GM21381 (cell line): ENCODE measurements around the gene TMC4.

Experiments
- ATAC-seq: cut with Tn5 transposase; IDR thresholded peaks from one replicate; pipeline ENCODE4 v1.9.1; 2021; ENCODE audit warnings: mild to moderate bottlenecking, moderate library complexity; ENCODE audit not compliant: unreplicated experiment

TMC4 gene

DNA sequence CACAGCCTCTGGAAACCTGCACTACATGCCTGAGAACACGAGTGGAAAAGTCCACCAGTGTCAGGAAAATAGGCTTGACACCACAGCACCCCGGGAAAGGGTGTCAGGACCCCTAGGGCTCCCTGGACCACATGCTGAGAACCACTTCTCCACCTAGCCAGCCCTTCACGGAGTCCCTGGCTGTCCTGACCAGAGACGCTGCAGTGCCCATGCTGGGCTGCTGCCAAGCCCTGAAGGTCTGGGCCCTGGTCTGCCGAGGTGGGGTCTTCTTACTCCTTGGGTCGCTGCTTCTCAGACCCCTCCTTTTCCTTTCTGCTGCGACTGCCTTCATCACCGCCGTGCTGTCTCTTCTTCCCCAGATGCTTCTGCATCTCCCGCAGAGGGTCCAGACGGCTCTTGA, 16.5 kb downstream of the TMC4 start:
- no peak for ATAC-seq

DNA sequence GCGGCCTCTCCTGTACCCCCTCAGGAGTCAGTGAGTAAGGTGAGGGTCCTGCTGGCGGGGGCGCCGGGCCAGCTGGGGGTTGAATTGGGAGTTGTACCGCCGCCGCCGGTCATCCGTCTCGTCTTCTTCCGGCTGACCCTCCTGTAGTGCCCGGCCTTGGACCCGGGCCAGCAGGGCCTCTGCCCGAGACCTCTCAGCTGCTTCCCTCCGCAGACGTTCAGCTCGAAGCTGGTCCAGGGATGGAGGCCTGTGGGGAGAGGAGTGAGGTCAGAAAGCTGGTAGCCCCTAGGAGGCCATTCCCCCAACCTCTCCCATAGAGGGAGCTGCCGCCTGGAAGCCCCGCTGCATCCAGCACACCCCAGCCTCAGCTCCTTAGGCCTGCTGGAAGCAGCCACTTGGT, 17.3 kb downstream of the TMC4 start:
- no peak for ATAC-seq

DNA sequence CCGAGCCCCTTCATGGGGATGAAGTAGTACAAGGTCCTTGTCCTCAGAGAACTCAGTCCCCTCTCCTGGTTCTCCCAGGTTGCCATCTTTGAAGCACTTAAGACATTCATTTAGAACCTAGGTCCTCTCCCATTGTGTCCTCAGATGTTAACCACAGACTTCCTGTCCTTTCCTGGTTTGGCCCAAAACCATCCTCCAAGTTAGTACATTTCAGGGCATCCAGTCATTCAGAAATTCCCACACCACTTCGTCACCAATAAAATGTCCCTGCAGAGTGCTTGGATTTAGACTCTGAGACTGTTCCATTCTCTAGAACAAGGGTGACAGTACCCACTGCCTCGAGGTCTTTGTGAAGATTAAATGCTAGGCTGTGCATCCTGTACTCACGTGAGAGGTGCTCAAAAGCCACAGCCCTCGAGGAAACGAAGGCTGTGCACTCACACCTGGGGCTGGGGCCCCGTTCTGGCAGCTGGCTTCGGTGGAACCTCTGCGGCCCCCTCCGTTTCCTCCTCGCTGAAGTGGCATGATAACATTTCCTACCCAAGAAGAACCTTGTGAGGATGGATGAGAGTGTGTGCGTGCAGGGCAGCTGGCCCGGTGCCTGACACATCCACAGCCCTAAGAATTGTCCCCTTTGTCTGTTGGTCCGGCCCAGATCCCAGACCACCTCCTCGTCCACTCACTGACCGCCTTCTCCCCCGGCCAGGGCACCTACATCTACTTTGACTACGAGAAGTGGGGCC, 18.2 kb downstream of the TMC4 start:
- no peak for ATAC-seq

DNA sequence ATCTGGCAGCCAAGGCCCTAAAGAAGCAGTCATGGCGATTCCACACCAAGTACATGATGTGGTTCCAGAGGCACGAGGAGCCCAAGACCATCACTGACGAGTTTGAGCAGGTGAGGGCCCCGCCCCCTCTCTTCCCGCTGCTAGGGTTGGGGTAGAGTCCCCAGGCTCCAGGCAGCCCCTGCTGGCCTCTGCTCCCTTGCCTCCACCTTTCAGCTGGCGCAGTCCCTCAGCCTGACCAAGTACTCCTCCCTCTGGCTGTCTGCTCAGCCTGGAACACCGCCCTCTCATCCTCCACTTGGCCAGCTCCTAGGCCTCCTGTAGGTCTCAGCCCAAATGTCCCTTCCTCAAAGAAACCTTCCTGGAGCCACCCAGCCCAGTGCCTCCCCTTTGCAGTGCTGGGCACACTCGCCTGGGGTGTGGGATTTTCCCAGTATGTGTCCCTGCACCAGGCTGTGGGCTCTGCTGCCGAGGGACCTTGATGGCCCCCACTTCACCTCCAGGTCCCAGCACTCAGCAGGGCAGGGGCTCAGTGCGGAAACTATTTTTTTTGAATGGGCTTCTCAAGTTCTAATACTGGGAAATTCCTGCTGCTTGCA, 19.1 kb downstream of the TMC4 start:
- no peak for ATAC-seq

DNA sequence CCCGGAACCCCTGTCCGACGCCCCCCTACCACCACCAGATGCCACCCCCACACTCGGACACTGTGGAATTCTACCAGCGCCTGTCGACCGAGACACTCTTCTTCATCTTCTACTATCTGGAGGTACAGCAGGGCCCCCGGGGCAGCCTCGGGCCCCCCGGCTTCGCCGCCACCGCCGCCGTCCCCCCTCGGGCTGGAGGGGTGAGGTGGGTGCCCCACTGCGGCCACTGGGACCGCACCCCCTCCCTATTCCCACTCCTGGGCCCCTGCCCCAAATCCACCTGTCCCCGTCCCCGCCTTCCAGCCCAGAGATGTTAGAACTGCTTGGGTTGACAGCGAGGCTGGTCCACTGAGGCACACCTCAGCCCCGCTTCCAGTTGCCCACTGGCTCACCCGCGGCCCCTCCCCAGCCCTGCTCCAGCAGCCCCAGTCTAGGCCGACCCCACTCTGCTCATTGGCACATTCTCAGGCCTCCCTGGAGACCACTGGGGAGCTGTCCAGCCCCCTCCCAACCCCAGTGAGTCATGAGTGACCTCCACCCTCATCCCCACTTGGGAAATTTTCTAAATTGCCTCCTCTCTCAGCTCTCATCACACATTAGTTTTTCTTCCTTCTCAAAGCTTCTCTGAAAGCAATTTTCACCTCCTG, 20.0 kb downstream of the TMC4 start:
- no peak for ATAC-seq

DNA sequence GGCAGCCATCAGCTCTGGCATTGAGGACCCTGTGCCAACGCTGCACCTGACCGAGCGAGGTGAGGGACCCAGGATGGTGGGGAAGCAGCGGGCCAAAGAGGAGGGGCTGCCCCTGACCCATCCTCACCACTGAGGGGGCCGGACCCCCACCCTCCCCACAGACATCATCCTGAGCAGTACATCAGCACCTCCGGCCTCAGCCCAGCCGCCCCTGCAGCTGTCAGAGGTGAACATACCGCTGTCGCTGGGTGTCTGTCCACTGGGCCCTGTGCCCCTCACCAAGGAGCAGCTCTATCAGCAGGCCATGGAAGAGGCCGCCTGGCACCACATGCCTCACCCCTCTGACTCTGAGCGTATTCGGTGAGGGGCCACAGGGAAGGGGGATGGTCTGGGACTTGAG, 20.7 kb downstream of the TMC4 start:
- ATAC-seq: no peak

DNA sequence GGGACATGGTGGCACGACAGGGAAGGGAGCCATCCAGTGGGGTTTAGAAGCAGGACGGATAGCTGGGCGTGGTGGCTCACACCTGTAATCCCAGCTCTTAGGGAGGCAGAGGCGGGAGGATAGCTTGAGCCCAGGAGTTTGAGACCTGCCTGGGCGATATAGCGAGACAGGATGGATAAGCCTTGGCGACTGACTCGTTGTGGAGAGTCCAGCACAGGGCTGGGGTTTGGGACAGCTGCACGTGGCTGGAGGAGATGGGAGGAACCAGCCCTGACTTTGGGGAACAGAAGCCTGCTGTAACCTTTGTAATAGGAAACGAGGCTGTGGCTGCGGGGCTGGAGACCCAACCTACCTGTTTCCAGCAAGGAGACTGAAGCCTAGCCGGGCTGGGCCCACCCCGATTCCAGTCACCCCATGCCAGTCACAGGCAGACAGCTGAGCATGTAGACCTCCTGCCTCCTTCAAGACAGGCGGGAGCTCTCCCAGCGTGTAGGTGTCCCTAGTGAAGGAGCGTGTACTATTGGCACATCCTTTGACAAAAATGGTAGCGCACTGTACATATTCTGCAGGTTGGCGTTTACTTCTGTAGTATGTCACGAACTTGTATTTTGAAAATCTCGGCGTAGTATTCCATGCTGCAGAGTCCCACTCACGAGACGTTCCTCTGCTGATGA, 21.5 kb downstream of the TMC4 start:
- ATAC-seq: no peak

DNA sequence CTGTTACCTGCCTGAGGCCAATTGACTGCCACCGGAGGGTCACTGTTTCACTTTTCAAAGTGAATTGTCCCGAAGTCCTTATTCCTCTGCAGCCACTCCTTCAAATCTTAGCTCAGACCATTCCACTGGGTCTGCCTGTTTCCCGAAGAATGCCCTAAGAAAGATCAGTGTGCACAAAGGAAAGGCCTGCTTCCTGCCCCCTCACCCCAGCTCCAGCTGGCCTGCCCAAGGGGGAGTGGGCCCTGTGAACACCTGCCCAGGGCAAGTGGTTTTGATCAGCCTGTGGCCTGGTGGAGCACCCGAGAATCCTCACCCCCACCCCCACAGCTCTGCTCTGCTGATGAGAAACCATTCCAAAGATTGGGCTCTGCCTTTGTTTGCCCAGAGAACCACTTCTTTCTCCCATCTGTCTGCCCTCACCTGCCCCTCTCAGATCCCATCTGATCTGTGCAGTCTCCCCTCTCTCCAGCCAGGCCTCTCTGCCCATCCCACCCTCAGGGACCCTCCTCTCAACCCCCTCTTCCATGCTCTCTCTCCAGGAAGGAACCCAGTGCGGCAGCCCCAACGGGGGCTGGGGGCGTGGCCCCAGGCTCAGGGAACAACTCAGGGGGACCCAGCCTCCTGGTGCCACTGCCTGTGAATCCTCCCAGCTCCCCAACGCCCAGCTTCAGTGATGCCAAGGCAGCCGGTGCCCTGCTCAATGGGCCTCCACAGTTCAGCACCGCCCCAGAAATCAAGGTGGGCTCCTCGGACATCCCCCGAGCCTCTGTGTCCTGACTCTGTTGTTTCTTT, 23.7 kb downstream of the TMC4 start:
- no peak for ATAC-seq

DNA sequence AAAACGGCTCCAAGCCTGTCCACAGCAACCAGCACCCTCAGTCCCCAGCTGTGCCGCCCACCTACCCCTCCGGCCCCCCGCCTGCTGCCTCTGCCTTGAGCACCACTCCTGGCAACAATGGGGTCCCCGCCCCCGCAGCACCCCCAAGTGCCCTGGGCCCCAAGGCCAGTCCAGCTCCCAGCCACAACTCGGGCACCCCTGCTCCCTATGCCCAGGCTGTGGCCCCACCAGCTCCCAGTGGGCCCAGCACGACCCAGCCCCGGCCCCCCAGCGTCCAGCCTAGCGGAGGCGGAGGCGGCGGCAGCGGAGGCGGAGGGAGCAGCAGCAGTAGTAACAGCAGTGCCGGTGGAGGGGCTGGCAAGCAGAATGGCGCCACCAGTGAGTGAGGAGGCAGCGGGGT, 24.8 kb downstream of the TMC4 start:
- ATAC-seq: no peak

DNA sequence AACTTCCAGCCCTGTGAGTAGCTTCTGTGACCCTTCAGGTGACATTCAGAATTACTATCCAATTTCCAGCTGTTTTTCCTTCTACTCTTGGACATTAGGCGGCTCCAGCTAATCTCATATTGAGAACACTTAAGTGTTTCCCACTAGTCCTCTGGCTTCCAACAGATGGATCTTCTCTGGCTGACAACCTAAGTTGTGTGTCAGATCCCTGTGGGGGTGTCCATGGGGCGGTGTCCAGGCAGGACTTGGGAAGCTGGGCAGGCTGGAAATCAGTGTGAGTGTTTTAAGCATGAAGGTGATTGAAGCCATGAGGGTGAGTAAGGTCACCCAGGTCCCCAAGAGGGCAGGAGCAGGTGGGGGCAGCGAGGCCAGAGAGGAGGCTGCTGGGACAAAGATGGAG, 25.3 kb downstream of the TMC4 start:
- ATAC-seq: no peak

DNA sequence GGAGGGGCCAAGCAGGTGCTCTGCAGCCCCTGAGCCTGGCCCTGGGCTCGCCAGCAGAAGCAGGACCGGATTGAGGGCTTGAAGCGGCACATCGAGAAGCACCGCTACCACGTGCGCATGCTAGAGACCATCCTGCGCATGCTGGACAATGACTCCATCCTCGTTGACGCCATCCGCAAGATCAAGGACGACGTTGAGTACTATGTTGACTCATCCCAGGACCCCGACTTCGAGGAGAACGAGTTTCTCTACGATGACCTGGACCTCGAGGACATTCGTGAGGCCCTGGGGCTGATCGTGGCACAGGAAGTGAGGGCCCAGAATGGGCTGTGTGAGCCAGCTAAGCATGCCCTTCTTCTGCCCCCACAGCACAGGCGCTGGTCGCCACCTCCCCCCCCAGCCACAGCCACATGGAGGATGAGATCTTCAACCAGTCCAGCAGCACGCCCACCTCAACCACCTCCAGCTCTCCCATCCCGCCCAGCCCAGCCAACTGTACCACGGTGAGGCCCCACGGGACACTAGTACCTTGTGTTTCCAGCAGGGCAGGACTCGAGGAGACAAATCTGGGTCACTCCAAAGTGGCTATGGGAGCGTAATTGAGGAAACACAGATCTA, 27.3 kb downstream of the TMC4 start:
- no peak for ATAC-seq

DNA sequence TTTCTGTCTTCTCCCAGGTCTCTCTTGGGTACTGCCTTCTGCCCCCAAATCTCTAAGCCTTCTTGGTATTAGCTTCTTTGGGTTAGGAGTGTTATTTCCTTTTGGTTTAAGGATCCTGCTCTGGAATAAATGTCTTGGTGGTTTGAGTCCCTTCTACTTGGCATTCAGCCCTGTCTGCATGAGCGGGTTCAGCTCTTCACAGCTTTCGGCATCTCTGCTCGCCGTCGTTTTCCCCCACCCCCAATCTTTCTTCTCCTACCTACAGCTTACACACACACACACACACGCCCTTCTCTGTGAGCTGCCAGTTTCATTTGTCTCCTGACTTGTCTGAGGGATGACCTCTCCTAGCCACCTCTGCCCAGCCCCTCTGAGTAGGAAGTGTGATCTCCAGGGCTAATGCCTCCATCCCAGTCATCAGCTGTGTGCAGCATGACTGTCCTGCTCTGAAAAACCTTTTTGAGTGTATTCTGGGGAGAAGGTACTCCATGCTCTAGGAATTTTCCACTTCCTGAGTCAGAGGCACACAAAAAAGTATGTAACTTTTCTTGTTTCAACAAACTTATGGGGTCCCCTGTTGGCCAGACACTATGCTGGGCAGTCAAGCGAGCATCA, 30.7 kb downstream of the TMC4 start:
- no peak for ATAC-seq

DNA sequence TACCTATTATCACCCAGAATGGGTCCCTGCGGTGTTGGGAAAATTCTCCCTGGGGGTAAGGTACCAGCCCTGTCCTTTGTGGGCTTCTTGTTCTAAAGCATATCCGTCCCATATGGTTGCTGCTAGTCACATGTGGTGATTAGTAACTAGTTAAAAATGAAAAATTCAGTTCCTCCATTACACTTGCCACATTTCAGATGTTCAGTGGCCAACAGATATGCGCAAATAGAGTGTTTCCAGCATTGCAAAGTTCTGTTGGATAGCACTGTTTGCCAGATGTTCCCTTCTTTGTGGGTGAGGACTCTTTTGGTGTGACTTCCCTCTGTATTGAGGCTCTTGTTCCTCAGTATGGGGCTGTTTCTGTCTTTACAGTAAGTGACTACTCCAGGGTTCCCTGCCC, 31.6 kb downstream of the TMC4 start:
- ATAC-seq: no peak

DNA sequence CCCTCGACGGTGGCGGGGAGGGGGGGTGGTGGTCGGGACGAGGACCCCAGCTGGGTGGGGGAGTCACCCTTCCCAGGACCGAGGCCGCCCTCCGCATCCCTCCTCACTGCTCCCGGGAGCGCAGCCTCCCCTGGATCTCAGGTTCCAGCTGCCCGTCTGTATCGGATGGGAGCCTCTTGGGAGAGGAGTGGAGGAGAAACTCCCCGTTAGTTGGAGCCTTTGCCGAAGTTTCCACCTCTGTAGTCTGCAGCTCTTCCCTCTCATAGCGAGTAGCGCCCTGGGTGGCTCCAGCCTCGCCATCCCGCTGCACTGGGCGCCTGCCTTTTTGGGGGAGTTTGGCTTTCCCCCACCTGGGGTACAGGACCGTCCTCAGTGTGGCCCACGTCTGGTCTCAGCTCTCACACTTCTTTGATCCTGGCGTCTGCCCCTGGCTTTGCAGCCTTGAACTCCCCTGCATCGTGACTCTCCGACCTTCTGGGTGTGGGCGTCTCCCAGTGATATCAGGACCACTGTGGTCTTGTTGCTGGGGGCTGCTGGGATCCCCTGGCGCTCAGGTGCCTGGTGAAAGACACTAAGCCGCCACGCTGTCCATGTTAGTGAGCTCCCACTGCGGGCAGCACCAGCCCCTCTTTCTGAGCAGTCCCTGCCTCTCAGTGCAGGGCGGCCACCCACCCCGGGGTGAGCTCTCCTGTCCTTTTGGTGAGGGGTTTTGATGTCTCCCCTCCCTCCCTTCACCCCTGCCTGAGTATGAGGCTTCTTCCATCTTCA, 34.3 kb downstream of the TMC4 start:
- ATAC-seq: no peak

DNA sequence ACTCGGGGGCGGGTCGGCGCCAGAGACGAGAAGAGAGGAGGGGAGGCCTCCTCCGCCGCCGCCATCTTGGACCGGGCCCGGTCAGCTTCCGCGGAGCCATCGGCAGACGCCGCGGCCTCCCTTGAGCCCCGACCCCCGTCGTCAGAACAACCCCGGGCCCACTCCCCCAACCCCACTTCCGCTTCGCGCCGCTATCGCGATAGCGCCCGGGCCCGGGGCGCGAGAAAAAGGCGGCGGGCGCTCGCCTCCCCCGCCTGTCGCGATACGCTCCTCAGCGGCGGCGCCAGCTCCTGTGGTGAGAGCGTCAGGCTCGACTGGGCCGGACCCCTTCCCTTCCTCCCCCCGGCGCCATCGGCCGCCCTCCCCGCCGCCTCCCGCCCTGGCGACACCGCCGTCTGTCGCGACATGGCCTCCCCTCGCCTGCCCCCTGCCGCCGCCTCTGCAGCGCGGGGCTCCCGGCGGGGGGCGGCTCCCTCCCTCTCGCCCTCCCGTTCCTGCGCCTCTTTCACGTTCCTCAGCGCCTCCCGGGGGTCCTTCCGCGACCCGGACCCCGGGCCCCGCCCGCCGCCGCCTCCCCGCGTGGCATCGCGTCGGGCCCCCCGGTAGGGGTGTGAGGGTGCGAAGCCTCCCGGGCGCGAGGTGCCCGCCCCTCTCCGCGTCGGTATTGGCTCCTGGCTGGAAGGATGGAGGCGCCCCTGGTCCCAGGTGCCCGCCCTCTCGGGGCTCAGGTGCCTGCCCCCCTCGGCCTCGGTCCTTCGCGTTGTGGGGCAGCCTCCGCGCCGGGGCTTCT, 35.1 kb downstream of the TMC4 start, which contains the start of gene CNOT3:
CNOT3 (plus strand) TSS at position 64 of the 790 bp plus-strand sequence. CDS start 5,217 bp downstream, outside the sequence.
- ATAC-seq: no peak

DNA sequence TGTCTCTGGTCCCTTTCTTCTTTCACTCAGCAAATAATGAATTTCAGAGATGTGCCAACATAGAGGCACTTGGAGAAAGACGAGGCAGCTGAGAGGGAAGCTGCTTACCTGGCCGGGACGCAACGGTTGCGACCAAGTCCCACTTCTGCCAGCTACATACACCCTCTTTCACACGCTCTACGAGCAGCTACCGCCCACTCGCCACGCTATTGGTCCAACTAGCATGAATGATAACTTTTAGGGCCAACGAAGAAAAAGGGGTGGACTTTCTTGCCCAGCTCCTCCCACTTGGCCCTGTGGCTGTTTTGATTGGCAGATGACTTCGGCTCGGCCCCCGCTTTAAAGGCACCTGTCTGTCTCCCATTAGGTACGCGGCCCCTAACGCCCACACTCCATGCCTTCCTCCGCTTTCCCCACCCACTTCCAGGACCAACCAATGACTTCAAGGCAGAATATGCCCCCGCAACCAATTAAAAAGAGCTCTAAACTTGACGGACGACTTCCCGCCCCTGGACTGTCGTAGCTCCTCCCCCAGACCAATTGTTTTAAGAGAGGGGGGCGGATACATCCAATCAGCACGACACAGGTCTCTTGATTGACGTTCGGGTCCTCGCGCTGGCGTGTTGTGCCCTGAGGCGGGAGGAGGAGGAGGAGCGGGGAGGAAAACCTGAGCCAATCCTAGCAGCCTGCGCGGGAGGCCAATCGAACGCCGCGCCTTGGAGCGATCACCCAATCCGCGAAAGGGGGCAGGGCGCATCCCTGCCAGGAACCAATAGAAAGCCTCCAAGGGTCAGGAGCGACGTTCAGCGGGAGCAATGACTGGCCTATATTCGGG, 35.9 kb downstream of the TMC4 start:
- peak; percentile 80 for ATAC-seq

DNA sequence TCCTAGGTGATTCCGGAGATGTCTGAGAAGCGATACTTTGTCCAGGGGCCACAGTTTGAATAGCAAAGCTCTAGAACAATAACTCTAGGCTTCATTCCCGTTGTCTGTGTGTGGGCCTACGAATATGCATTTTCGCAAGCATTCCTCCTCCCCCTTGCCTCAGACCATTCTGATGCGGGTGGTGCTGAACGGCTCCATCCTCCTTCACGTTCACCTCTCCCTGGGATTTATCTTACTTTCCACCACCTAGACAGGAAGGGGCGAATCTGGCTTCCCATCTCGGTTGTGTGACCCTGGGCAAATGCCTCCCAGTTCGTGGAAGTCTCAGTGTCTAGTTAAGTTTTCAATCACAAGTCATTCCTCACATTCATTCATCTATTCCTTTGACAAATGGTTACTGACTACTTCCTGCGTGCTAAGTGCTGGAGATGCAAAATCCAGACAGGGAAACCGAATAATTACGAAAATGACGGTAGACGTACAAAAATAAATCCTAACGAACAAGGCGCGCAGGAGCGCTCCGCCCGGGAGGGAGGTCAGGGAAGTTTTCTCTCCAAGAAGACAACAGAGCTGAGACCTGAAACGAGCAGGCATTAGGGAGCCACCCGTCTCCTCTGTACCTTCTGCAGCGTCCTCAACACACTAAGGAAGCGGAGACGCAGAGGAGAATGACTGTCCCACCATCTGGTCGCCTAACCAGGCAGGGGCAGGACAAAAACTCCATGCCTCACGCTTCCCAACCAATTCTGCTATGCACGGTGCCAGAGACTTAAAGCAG, 36.7 kb downstream of the TMC4 start:
- ATAC-seq: no peak
